DND-41 (cell line): ENCODE measurements around the gene TMEM270.
"Not testable (repeated sequence)": the region's sequence is repeated elsewhere in the genome, so short reads cannot be mapped to it uniquely, and the experiment has no call there.

Experiments
- ATAC-seq: fragments of 200-7000 bp; cut with Tn5 transposase; 3 replicates; pipeline ENCODE4 v1.9.1; 2021; ENCODE audit warnings: low read depth; ENCODE audit not compliant: insufficient read depth
- DNase-seq: peaks from one replicate; pipeline ENCODE4 v3.0.0-alpha.2; 2020
- H2AFZ ChIP-seq: 2 replicates; pipeline ENCODE4 v1.6.0; 2012; ENCODE audit warnings: low read depth, low read length
- H3K27ac ChIP-seq: 2 replicates; pipeline ENCODE4 v1.5.1; 2012; ENCODE audit warnings: low read length, inconsistent platforms
- H3K27me3 ChIP-seq: fragments of 200-600 bp; sonication (generic); 2 replicates; pipeline ENCODE4 v1.6.0; 2012; ENCODE audit warnings: low read length, mild to moderate bottlenecking, inconsistent platforms; ENCODE audit not compliant: insufficient read depth, poor library complexity
- H3K36me3 ChIP-seq: 2 replicates; pipeline ENCODE4 v1.5.1; 2012; ENCODE audit warnings: low read length, inconsistent platforms; ENCODE audit not compliant: insufficient read depth
- H3K4me1 ChIP-seq: 2 replicates; pipeline ENCODE4 v1.5.1; 2012; ENCODE audit warnings: mild to moderate bottlenecking, low read length; ENCODE audit not compliant: insufficient read depth
- H3K4me2 ChIP-seq: 2 replicates; pipeline ENCODE4 v1.6.0; 2012; ENCODE audit warnings: mild to moderate bottlenecking, moderate library complexity, low read length, inconsistent platforms; ENCODE audit not compliant: insufficient read depth
- H3K4me3 ChIP-seq, 2 experiments: fragments of 200-600 bp in 1 of 2; shearing (Covaris generic) in 1 of 2; 2 replicates each; pipeline ENCODE4 v1.5.1; 2012 to 2016; ENCODE audit warnings: inconsistent platforms in 2 of 2, low read length in 2 of 2, mild to moderate bottlenecking in 2 of 2, low read depth in 1 of 2, moderate library complexity in 1 of 2
- H3K79me2 ChIP-seq: 2 replicates; pipeline ENCODE4 v1.6.0; 2012; ENCODE audit warnings: low read length, inconsistent platforms; ENCODE audit not compliant: insufficient read depth
- H3K9ac ChIP-seq: 2 replicates; pipeline ENCODE4 v1.6.0; 2012; ENCODE audit warnings: low read depth, mild to moderate bottlenecking, inconsistent platforms, low read length, moderate library complexity
- H3K9me3 ChIP-seq: 2 replicates; pipeline ENCODE4 v1.5.1; 2012; ENCODE audit warnings: low read length, moderate library complexity, mild to moderate bottlenecking, inconsistent platforms; ENCODE audit not compliant: insufficient read depth, severe bottlenecking
- H4K20me1 ChIP-seq: 2 replicates; pipeline ENCODE4 v1.6.0; 2012; ENCODE audit warnings: low read length; ENCODE audit not compliant: insufficient read depth
- EZH2 ChIP-seq: IDR thresholded peaks from 3 replicates; pipeline ENCODE4 v1.6.1; 2012; ENCODE audit warnings: borderline replicate concordance, low read depth, mild to moderate bottlenecking, moderate library complexity, low read length, inconsistent platforms; ENCODE audit not compliant: severe bottlenecking
- TF ChIP-seq, protein P1 (sequence below): IDR thresholded peaks from 2 replicates; pipeline ENCODE4 v1.5.1; 2012; ENCODE audit warnings: borderline replicate concordance, low read length, moderate library complexity, mild to moderate bottlenecking; ENCODE audit not compliant: poor library complexity, severe bottlenecking; ENCODE audit errors: extremely low read depth

TMEM270 gene

DNA sequence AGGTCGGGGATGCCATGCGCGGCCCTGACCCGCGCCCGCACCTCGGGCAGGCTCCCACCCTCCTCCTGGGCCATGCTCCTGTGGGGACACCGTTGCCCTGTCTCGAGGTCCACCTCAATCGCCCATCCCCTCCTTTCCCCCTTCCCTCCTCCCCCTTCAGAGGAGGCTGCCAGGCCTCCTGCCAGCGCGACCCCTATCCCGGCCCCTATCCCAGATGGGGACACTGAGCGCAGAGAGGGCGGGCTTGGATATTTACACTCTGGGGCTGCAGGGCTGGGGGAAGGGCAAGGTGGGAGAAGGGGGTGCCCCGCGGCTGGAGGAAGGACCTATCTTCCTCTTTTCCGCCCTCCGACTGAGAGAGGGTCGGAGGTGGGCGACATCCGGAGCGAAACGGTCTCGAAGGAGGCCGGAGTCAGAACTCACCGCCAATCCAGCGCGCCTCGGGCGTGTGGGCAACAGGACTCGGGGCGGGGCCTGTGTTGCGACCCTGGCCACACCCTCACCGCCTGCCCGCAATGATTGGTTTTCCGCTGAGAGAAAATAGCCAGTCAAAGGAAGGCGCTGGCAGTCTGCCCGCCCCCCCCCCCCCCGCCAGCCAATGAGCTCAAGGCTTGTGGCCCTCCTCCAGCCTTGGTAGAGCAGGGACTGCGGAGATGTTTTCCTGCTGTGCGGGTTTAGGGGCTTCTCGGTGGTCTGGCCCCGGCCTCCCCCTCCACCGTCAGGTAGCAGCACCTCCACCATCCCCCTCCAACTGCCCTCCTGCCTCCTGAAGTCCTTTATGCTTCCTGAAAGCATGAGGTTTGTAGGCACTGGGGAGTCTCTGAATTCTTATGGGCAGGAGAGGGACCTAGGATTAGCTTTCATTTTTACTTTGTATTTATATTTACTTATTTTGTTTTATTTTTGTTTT is 18.6 kb upstream of the TMEM270 start, which contains the start of gene METTL27:
TSS of gene METTL27 (minus strand) at position 450 of the 910 bp plus-strand sequence. CDS start at position 74, 376 bp downstream.
- H3K4me3 ChIP-seq: peak within 1 kb of the TSS; percentile 37 to 91; a peak in 3 of 4 replicates
- H3K4me1 ChIP-seq: peaks cover 19% of the 10 kb centered on the region
- DNase-seq: peak; percentile 95
- peak; percentile 99 for ATAC-seq
- H4K20me1 ChIP-seq: no peaks in the 10 kb centered on the region
- peak within 1 kb of the TSS; percentile 61 for H3K9ac ChIP-seq
- H2AFZ ChIP-seq: peak within 1 kb of the TSS; percentile 99
- peak within 1 kb of the TSS; percentile 83 for H3K27ac ChIP-seq
- no peak for TF ChIP-seq EZH2
- TF ChIP-seq, protein P1, sequence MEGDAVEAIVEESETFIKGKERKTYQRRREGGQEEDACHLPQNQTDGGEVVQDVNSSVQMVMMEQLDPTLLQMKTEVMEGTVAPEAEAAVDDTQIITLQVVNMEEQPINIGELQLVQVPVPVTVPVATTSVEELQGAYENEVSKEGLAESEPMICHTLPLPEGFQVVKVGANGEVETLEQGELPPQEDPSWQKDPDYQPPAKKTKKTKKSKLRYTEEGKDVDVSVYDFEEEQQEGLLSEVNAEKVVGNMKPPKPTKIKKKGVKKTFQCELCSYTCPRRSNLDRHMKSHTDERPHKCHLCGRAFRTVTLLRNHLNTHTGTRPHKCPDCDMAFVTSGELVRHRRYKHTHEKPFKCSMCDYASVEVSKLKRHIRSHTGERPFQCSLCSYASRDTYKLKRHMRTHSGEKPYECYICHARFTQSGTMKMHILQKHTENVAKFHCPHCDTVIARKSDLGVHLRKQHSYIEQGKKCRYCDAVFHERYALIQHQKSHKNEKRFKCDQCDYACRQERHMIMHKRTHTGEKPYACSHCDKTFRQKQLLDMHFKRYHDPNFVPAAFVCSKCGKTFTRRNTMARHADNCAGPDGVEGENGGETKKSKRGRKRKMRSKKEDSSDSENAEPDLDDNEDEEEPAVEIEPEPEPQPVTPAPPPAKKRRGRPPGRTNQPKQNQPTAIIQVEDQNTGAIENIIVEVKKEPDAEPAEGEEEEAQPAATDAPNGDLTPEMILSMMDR: no peak
- no peaks in the 10 kb centered on the region for H3K27me3 ChIP-seq
- H3K4me2 ChIP-seq: peak within 1 kb of the TSS; percentile 96
- H3K9me3 ChIP-seq: no peaks in the 10 kb centered on the region
- H3K79me2 ChIP-seq: no peaks in the 10 kb centered on the region
- no peaks in the 10 kb centered on the region for H3K36me3 ChIP-seq

- H3K4me2 ChIP-seq: no peak overlapping the region
- DNase-seq: no peak
Observed at GRCh38 chr7:73844131-73844547, 16.8 kb upstream of the TMEM270 start.

GRCh38 chr7:73844848-73845460 is 16.0 kb upstream of the TMEM270 start:
- Histone ChIP-seq H2AFZ (no peak overlapping the region), H3K79me2 (no peaks in the 10 kb centered on the region), H3K27me3 (no peaks in the 10 kb centered on the region), H4K20me1 (no peaks in the 10 kb centered on the region), H3K9ac (no peak overlapping the region), H3K27ac (no peak overlapping the region), H3K4me3 (no peak overlapping the region), H3K4me1 (peaks cover 19% of the 10 kb centered on the region), H3K9me3 (no peaks in the 10 kb centered on the region), H3K4me2 (no peak overlapping the region), H3K36me3 (no peaks in the 10 kb centered on the region)
- TF ChIP-seq, protein P1: no peak
- no peak for ATAC-seq
- no peak for DNase-seq

More at GRCh38 chr7:73844131-73844547, 16.8 kb upstream of the TMEM270 start:
- H3K27me3 ChIP-seq: no peaks in the 10 kb centered on the region
- no peak overlapping the region for H3K4me3 ChIP-seq
- no peaks in the 10 kb centered on the region for H4K20me1 ChIP-seq
- H3K79me2 ChIP-seq: no peaks in the 10 kb centered on the region
- H2AFZ ChIP-seq: no peak overlapping the region
- no peak overlapping the region for H3K9ac ChIP-seq
- H3K9me3 ChIP-seq: no peaks in the 10 kb centered on the region
- H3K36me3 ChIP-seq: no peaks in the 10 kb centered on the region
- TF ChIP-seq EZH2: no peak
- TF ChIP-seq, protein P1: no peak
- peaks cover 19% of the 10 kb centered on the region for H3K4me1 ChIP-seq
- ATAC-seq: no peak
- no peak overlapping the region for H3K27ac ChIP-seq

DNA sequence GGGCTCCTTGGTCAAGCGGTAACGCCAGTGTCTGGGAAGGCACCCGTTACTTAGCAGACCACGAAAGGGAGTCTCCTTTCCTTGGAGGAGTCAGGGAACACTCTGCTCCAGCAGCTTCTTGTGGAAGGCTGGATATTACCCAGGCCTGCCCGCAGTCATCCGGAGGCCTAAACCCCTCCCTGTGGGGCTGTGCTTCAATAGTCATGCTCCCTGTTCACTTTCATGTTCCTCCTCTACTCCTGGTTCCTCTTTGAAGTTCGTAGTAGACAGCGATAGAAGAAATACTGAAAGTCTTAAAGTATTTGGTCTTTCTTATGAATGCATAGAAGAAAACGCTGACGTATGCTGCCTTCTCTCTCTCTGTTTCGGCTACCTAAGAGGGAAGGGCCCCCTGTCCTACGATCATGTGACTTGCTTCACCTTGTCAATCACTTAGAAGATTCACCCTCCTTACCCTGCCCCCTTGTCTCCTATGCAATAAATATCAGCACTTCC is 15.2 kb upstream of the TMEM270 start:
- not testable (repeated sequence) for H3K79me2 ChIP-seq, H2AFZ ChIP-seq, H3K36me3 ChIP-seq, H3K27ac ChIP-seq, ATAC-seq, H3K4me3 ChIP-seq, H3K4me2 ChIP-seq, H4K20me1 ChIP-seq, DNase-seq, H3K9ac ChIP-seq, H3K9me3 ChIP-seq, H3K27me3 ChIP-seq
- H3K4me1 ChIP-seq: peaks cover 19% of the 10 kb centered on the region
